ENCODE measurements around the gene RAPGEFL1.

- TF ChIP-seq, protein P1, sequence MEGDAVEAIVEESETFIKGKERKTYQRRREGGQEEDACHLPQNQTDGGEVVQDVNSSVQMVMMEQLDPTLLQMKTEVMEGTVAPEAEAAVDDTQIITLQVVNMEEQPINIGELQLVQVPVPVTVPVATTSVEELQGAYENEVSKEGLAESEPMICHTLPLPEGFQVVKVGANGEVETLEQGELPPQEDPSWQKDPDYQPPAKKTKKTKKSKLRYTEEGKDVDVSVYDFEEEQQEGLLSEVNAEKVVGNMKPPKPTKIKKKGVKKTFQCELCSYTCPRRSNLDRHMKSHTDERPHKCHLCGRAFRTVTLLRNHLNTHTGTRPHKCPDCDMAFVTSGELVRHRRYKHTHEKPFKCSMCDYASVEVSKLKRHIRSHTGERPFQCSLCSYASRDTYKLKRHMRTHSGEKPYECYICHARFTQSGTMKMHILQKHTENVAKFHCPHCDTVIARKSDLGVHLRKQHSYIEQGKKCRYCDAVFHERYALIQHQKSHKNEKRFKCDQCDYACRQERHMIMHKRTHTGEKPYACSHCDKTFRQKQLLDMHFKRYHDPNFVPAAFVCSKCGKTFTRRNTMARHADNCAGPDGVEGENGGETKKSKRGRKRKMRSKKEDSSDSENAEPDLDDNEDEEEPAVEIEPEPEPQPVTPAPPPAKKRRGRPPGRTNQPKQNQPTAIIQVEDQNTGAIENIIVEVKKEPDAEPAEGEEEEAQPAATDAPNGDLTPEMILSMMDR (IDR thresholded peaks at IDR 0.05): no peak
- TF ChIP-seq POLR2A (IDR thresholded peaks at IDR 0.05): no peak
Observed at GRCh38 chr17:40134184-40134583, 43.1 kb upstream of the RAPGEFL1 start.
